Fibroblast of skin of left biceps (primary cell): ENCODE results near the gene MAN1A1.
"Not testable (repeated sequence)": the region's sequence is repeated elsewhere in the genome, so short reads cannot be mapped to it uniquely, and the experiment has no call there.

Experiments used
- DNase-seq, 2 experiments: peaks; one replicate each; pipeline ENCODE4 v3.0.0-alpha.2; 2013; ENCODE audit warnings: low read depth in 2 of 2

Gene MAN1A1

DNA sequence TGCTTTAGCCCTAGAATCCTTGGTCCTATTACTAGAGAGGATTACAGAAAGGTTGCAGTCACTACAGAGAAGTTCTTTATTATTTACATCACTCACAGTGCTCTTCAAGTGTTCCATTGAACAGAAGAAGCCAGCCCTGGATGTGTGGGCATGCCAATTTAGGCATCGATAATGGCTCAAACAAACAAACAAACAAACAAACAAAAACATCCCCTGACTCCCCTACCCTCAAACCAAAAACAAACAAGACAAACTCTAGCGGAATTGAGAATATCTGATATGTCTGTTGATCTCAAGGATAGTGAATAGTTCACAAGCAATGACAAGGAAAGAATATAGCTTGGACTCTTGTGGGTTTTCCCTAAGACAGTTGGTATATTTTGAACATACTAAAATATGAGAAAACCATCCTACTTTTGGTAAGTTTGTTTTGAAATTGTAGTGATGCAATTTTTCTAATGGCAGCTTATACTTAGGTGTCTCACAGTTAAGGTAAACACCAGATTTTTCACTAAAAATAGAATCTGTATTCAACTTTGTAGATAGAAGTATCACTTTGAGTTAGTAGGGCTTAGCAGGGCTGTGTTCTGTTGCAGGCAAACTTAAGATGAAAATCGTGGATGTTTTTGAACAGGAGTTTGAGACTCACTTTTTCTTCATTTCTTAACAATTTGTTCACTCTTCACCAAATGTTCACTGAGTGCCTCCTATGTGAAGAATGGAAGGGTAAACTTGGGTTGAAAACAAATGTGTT lies 178.3 kb downstream of the MAN1A1 start:
- no peak for DNase-seq

DNA sequence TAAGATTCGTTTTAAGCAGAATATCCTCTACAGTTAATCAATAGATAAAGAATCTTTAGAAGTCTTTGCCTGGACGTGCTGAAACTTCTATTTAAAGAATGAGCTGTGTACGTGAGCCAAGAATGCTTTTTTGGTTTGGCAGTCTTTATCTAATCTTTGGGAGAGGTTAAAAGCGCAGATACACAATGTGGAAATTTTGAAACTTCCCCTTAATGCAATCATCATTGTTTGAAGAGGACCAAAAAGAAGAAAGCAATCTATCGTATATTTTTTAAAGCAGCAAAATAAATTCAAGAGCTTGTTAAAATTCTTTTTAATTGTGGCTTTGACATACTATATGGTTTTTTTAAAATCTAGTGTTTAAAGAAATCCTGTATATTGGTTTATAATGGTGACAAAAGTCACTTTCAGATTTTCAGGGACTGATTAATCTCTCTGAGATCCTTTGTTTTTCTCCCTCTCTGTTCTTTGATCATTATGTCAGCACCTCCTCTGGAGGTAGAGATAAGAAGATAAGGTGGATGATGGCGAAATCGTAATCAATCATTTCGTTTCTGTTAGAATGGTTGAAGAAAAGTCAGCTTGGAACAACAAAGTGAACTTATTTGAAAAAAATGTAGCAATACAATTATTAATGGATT lies 179.0 kb downstream of the MAN1A1 start:
- DNase-seq, result no peak

DNA sequence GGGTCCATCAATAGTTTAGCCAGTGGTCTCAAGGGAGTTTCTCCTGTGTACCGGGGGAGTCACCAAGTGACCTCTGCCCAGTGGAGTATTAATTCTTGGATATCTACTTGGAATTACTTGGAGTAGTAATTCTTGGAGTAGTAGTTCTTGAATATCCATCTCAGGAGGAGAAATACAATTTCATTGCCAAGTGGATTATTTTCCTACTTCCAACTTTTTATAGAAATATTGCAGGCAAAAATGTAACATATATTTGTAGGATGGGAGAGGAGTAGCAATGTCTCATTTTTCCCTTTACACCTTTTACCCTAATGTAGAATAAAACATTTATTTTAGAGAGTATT lies 179.5 kb downstream of the MAN1A1 start:
- no peak for DNase-seq

DNA sequence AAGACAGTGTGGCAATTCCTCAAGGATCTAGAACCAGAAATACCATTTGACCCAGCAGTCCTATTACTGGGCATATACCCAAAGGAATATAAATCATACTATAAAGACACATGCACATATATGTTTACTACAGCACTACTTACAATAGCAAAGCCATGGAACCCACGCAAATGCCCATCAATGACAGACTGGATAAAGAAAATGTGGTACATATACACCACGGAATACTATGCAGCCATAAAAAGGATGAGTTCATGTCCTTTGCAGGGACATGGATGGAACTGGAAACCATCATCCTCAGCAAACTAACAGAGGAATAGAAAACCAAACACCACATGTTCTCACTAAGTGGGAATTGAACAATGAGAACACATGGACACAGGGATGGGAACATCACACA lies 180.2 kb downstream of the MAN1A1 start:
- DNase-seq, result not testable (repeated sequence)

DNA sequence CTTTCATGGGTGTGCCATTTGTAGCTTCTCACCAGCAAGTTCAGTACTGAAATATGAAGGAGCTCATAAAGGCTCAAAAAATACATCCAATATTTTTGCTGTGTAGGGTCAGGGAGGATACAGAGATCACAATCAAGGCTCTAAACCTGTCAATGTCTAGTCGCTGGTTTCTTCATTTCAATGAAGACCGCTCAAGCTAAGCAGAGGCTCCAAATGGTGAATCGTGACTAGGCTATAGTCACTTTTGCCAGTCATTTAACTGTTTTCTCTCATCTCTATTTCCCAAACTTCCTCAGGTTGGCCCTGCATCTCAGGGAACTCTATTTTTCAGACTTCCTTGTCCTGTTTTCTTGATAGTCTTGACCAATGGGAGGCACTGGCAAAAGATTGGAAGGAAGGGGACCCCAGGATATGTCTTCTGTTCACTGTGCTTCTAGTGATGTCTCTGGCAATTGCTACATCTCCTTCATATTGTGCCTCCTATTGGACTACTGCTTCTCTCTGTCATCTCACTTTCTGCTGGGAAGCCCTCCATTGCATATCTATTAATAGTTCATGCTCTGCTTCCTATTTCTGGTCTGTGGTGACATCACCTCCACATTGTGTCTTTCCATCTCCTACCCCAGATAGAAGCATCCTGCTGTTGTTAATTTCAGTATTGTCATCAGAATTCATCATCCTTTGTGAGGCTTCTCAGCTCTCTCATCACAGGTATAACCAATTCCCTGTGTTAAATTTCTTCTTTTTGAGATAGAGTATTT lies 183.4 kb downstream of the MAN1A1 start:
- no peak for DNase-seq

DNA sequence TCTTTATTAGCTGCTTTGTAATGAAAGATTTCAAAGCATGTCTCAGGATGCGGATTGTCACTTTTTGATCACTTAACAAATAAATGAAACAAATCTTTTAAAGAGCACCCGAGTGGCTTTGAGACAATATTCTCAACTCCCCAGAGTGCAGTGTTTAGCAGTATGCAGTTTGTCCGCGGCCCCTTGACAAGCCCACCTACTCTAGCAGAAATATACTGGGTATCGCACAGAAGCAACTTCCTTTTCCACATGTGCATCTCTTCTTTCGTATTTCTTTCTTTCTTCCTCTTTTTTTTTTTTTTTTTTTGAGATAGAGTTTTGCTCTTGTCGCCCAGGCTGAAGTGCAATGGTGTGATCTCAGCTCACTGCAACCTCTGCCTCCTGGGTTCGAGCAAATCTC lies 186.6 kb downstream of the MAN1A1 start:
- DNase-seq, result no peak

DNA sequence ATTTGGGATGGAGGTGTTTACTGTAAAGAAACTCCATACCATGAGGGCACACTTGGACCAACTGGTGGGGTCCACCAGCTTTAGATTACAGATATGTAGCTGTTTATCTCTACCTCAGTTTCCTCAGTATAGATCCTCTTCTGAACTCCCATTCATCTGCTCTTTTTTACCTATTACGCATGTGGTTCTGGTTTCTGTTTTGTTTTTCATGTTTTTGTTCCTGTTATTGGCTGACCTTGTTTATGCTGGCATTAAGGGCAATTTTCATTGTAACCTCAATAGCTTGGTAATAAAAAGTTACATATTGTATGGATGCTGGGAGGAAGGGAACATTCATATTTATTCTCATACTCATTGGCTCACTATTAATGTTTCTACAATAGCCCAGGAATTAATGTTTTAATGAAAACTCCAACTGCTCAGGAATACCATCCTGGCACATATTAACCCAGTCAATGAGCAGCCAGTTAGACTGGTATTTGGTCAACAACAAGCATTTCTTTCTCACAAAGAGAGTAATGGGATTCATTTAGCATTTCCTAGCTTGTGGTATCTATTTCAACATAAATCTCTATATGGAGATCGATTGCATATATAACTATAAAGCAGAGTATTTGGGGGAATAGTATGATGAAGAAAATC lies 187.3 kb downstream of the MAN1A1 start:
- DNase-seq, result no peak

DNA sequence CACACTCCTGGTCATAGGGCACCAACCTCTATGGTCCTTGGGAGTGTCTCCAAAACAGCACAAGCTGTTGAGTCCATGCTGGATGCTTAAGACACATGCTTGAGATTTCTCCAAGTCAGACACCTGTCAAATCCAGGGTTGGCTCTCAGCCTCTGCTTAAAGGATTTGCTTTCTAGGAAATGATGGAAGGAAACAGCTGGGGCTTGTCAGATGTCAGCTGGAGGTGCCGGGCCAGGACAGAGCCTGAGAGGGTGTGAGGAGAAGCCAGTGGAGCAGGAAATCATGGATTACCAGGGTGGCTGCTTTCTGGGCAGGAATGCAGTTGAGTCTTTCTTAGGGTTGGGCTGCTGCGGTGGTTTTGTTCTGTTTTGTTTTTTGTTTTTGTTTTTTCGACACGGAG lies 188.1 kb downstream of the MAN1A1 start:
- no peak for DNase-seq

DNA sequence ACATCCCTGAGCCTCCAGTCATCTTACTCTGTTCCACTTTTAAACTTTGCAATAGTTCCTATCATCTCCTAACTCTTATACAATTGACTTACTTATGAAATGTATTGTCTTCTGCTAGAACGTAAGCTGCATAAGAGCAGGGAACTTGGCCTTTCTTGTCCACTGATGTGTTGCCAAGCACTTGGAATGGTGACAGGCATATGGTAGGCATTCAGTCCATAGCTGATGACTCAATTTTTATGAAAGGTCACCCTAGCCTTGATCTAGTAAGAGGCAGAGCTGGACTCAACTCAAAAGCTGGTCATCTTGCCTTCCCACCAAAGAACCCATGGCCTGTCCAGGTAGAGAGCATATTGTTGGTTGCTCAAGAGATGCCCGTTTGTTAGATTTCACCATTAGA lies 188.7 kb downstream of the MAN1A1 start:
- DNase-seq, result no peak

DNA sequence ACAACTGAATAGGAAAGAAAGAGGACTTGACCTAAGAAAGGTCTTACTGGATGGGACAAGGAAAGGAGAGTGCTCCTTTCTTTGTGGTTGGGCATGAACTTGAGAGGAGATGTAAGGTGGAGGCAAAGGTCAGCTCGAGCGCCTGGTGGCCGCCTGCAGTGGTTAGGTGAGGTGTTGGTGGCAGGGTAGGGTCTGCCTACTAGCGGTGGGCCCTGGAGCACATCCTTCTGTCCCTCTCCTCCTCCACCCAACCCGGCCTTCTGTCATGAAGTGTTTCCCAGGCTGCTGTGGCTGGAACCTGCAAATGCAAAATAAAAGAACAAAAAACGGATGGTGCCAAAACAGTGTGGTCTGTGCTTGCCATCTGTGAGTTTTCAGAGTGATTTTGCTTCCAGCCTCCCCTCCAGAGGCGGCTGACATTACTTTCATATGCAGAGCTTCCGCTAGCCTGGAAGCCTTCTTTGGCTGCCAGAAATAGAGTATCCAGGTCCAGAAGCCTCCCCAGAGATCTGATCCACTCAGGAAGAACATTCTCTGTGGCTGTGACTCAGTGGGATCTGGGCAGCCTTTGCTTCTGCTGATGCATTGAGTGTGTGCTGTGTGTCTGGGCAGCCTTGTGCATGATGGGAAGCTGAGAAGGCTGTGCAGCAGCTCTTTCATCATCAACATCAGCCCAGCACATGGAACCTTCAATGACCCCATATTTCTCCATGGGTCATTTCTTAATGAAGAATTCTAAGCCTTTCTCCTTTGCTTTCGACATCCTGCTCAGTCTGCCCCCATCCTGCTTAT lies 191.3 kb downstream of the MAN1A1 start:
- DNase-seq, result peak; percentile 52 to 53

DNA sequence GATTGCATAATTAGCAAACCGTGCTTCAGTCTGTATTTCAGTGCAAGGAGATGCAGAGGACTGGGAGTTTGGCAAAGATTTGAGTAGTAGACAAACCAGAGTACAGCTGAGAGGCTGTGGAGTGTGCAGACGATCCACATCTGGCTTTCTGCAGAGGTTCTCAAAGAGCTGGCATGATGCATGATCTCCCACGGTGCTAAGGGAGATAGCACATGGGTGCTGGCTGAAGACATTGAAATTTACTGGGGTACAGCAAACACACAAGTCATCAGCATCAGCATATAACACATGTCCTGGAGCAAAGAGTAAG lies 192.1 kb downstream of the MAN1A1 start:
- no peak for DNase-seq

DNA sequence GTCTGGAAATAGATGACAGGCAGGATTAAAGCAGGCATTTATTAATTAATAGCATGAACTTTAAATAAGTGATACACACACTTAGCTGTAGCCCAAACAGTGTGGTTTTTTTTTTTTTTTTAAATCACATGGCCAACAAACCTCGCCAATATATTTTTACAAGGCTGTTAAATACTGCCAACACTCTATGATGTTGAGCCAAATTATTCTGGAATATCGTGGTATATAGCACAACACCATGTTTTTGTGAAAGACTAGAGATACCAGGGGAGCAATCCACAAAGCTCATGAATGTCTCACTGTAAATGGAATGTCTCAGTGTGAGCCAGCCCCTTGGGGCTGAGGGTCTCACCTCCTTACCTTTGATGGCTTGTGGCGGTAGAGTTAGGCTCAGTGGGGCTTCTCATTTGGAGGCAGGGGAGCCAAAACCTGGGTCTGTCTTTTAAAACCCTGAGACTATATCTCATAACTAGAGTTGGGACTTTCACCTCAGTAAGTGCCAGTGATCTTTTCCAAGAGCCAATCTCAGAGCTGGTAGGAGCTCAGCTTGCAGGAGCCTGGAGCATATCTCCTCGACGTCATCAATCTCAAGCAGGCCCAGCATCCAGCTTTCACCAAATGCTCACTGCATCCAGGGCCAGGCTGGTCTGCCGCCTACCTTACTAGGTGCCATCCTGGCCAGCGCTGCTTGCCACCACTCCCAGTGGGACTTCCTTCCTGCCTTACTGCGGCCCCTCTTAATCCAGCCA lies 192.6 kb downstream of the MAN1A1 start:
- DNase-seq, result no peak

DNA sequence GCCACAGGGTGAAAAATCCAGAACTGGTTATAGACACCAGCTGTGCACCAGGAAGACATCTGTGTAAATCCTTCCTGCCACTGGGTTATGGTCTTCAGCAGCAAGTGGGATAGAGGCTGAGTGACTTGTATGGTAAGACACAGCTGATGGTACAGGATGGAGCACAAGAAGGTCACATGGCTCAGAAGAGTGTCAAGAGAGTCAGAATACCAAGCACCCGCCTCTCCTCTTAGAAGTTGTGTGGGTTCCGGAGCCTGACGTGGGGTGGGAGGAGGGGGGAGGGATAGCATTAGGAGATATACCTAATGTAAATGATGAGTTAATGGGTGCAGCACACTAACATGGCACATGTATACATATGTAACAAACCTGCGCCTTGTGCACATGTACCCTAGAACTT lies 193.5 kb downstream of the MAN1A1 start:
- DNase-seq, result not testable (repeated sequence)

DNA sequence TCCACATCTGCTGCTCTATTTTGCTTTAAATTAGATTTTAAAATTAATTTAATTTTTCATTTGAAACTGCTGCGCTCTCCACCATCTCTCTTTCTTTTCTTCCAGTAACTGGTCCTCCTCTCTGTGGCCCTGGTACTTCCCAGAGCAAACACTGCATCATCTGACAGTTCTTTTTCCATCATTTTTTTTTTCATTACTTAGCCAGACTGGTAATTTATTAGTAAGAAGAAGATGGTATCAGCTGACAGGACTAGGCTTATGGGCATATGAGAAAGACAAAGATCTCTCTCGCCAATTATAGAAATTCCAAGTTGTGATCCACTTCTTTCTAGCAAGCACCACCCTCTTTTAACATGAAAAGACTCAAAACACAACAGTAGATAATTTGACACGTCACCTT lies 197.4 kb downstream of the MAN1A1 start:
- DNase-seq, result no peak

DNA sequence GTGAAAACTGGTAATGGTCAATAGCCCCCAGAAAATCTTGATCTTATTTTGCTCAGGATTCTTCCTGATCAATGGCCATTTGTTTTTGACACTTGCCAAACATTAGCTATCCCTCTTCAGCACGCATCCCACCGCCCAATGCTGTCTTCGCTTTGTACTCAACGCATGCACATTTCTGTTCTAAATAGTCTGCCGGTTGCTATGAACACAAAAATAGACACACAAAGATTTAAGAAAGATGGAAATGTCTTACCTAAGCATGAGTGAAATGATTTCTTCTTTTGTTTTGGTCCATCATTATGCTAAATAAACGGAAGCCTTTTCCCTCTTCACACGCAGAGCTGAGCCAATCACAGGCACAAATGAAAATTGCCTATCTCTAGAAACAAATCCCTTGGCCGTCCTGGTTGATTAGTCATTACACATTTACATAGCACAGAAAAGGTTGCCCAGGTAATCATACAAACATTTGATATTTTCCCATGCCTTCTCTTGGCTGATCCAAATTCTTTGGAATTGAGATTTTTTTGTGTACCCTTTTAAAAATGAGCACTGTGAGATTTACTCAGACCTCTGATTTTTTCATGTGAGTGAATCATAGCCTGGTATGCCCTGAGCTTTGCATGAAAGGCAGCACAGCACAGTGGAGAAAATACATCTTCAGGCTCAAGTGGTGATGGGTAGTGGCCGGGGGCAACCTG lies 200.6 kb downstream of the MAN1A1 start:
- DNase-seq, result no peak

DNA sequence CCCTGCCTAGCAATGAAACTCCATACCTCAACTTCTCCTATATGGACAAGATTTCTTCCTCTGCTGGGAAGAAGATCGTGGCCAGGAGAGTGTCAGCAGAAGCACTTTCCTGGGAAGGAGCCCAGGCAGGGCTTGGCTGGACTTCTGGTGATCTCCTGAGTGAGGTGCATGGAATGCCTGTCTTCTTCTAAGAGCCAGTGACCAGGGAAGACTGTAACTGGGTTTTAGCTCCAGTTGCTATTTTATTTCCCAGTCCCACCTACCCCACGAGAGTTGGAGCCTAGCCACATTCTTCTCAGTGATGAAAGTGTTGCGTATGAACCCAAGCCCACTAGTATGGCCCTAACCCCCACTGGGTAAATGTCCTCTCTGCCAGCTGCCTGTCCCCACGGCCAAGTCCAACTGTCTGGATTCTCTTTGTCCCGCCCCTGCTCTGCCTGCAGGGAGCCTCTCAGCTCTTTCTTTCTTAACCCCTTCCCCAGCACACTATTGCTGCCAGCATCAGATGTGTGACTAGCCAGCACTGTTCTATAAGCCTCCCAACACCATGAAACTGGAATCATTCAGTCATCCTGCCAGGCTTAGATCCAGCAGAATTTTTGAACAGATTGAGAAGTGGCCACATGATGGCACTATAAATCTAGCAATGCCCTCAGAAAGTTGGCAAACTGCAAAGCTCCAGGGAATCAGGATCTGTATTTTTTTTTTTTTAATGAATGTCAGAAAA lies 201.3 kb downstream of the MAN1A1 start:
- DNase-seq, result peak; percentile 66 to 74

DNA sequence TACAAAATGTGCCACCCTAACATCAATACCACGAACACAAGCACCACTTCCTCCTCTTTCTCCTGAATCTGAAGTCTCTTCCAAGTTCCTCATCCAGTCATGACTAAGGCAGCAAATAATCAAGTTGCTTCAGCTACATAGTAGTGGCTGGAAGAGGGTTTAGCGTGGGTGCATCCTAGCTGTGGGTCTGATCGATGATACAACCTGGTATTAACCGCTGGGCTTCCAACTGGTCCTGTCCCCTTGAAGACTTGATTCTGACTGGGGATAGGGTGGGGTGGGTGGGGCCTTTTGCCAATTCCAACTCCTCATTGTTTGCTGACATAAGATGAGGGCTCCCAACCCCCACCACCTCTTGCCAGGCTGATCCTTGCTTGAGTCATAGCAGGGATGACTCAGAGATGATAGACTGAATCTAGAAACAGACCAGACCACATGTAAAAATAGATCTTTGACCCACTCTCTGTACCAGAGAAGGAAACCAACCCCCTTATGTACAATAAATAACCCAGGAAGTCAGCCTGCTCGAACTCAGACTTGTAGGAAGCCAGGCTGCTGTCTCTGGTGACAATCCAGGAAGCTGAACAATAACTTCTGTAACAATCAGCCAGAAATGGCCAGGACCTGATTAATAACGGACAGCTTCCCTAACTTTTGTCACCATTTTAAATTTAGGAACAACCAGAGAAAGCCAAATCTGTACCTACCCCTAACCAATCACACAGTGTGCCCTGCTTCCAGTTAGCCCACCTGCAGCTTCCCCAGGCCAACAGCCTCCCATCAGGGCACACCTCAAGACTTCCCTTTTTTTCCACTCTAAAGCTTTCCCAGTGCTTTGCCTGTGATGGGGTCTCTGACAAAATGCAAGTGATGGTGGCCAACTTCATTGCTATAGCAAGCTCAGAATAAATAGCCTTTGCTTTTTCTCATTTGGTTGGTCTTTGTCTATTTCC lies 202.2 kb downstream of the MAN1A1 start:
- DNase-seq, result peak; percentile 86 to 87

DNA sequence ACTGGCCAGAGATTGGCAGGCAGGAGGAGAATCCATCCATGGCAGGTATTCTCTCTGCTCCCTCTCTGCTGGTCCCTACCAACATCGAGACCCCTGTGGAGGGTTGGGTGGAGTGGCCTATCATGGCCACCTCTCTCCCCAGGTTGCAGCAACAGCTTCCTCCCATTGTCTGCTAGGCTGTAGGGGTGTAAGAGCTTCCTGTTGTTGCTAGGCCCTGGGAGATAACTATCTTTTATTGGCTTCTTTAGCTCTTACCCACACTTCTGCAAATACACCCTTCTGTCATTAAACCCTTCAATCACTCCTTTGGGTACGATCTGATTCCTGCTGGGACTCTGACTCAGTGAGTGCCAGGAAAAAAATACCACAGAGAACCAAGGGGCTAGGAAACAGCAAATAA lies 204.4 kb downstream of the MAN1A1 start:
- no peak for DNase-seq

DNA sequence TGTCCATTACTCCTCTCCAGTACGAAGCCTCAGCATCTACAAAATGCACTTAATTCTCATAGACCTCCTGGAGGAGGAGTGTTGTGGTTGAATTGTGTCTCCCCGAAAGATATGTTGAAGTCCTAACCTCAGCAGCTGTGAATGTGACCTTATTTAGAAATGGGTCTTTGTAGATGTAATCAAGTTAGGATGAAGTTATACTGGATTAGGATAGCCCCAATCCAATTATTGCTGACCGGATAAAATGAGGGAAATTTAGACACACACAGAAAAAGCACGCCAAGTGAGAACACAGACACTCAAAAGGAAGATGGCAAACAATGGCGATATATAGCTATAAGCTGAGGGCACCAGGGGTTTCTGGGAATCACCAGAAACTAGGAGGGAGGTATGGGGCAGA lies 206.9 kb downstream of the MAN1A1 start:
- no peak for DNase-seq
